H1 (cell line): ENCODE measurements around the gene FGF14. TPM values are rescaled to one million over a fixed set of nuclear protein-coding genes. Genes with fewer than 3 reads are reported as not detected.

Experiments
- CTCF ChIA-PET: fragments of 300-600 bp; sonication (Branson Sonifier 250); formaldehyde crosslinking; loops from one replicate; lab custom pipeline; 2021; ENCODE audit not compliant: partially characterized antibody; lab: Charles Lee
- POLR2A ChIA-PET: fragments of 300-600 bp; sonication (Branson Sonifier 250); formaldehyde crosslinking; loops from one replicate; lab custom pipeline; 2021; ENCODE audit warnings: inconsistent platforms; ENCODE audit not compliant: partially characterized antibody; lab: Charles Lee
- DNase-seq, 2 experiments: peaks; one replicate each; pipeline versions ENCODE4 v3.0.0 to v3.0.0-alpha.2; 2010 to 2022; ENCODE audit warnings: low spot score in 2 of 2, low read depth in 1 of 2, mixed read lengths in 1 of 2
- FAIRE-seq: peaks from 2 replicates; lab custom pipeline; 2011; peaks lifted over from hg19 to GRCh38; lab: Jason Lieb, UNC
- H2AFZ ChIP-seq: 2 replicates; pipeline ENCODE4 v1.8.1; 2012; ENCODE audit warnings: low read length, inconsistent platforms
- H2AK5ac ChIP-seq: 2 replicates; pipeline ENCODE4 v1.6.1; 2013; ENCODE audit warnings: low read depth, low read length
- H2BK120ac ChIP-seq: replicated peaks from 2 replicates; pipeline ENCODE3; 2013; ENCODE audit warnings: low read depth, low read length, inconsistent platforms
- H2BK12ac ChIP-seq: 2 replicates; pipeline ENCODE4 v1.6.1; 2013; ENCODE audit warnings: low read depth, low read length
- H2BK15ac ChIP-seq: 2 replicates; pipeline ENCODE4 v1.6.1; 2013; ENCODE audit warnings: low read length
- H2BK20ac ChIP-seq: 2 replicates; pipeline ENCODE4 v1.6.1; 2013; ENCODE audit warnings: low read length
- H2BK5ac ChIP-seq: 2 replicates; pipeline ENCODE4 v1.6.1; 2013; ENCODE audit warnings: low read depth, low read length
- H3K14ac ChIP-seq: 2 replicates; pipeline ENCODE4 v1.6.1; 2013; ENCODE audit warnings: inconsistent platforms; ENCODE audit not compliant: insufficient read length
- H3K18ac ChIP-seq: 2 replicates; pipeline ENCODE4 v1.6.1; 2013; ENCODE audit warnings: low read length; ENCODE audit errors: extremely low read depth
- H3K23ac ChIP-seq: 2 replicates; pipeline ENCODE4 v1.6.1; 2013; ENCODE audit warnings: inconsistent platforms; ENCODE audit not compliant: insufficient read length
- H3K23me2 ChIP-seq: 2 replicates; pipeline ENCODE4 v1.6.1; 2013; ENCODE audit warnings: low read depth, low read length
- H3K27ac ChIP-seq: 2 replicates; pipeline ENCODE4 v1.6.1; 2011; ENCODE audit warnings: low read depth, low read length, inconsistent platforms
- H3K27me3 ChIP-seq, 4 experiments: replicated peaks in 1 of 4; 1 replicate in 1 of 4; 2 replicates in 3 of 4; pipeline versions ENCODE4 v1.6.1 to v1.8.1; 2011 to 2013; ENCODE audit warnings: low read length in 3 of 4, mild to moderate bottlenecking in 3 of 4, inconsistent platforms in 2 of 4, mixed read lengths in 2 of 4, moderate library complexity in 1 of 4; ENCODE audit not compliant: control insufficient read depth in 3 of 4, insufficient read depth in 3 of 4; ENCODE audit errors: extremely low read depth in 1 of 4
- H3K36me3 ChIP-seq, 4 experiments: 2 replicates each; pipeline versions ENCODE4 v1.6.1 to v1.8.1; 2011 to 2013; ENCODE audit warnings: mild to moderate bottlenecking in 4 of 4, low read length in 3 of 4, moderate library complexity in 2 of 4, control low read depth in 1 of 4, inconsistent platforms in 1 of 4; ENCODE audit not compliant: insufficient read depth in 4 of 4, control insufficient read depth in 2 of 4
- H3K4ac ChIP-seq: replicated peaks from 2 replicates; pipeline ENCODE3; 2013; ENCODE audit warnings: low read length, low read depth, mixed read lengths, inconsistent platforms; ENCODE audit not compliant: insufficient read length
- H3K4me1 ChIP-seq, 4 experiments: replicated peaks in 1 of 4; 1 replicate in 1 of 4; 2 replicates in 3 of 4; pipeline versions ENCODE4 v1.6.1 to v1.8.1; 2011 to 2013; ENCODE audit warnings: low read length in 3 of 4, inconsistent platforms in 2 of 4, mixed read lengths in 1 of 4; ENCODE audit not compliant: insufficient read depth in 4 of 4, control insufficient read depth in 3 of 4
- H3K4me2 ChIP-seq, 2 experiments: 2 replicates each; pipeline versions ENCODE4 v1.6.1 to v1.8.1; 2011 to 2013; ENCODE audit warnings: low read depth in 2 of 2, low read length in 2 of 2, control low read depth in 1 of 2, inconsistent platforms in 1 of 2, mild to moderate bottlenecking in 1 of 2; ENCODE audit not compliant: insufficient read depth in 1 of 2
- H3K4me3 ChIP-seq, 4 experiments: fragments of 200-600, 300-600 bp in 1 of 4; sonication (generic), shearing (Covaris generic), sonication (Bioruptor Twin) in 1 of 4; 2 replicates each; pipeline versions ENCODE4 v1.5.1 to v1.8.1; 2011 to 2016; ENCODE audit warnings: low read length in 4 of 4, low read depth in 3 of 4, control low read depth in 2 of 4, inconsistent platforms in 2 of 4, mild to moderate bottlenecking in 2 of 4, mixed read lengths in 1 of 4, moderate library complexity in 1 of 4; ENCODE audit not compliant: insufficient read depth in 2 of 4; ENCODE audit errors: extremely low read depth in 1 of 4
- H3K56ac ChIP-seq: replicated peaks from 2 replicates; pipeline ENCODE3; 2013; ENCODE audit warnings: low read depth, mild to moderate bottlenecking, mixed read lengths, low read length, inconsistent platforms; ENCODE audit not compliant: insufficient read length
- H3K79me1 ChIP-seq: 2 replicates; pipeline ENCODE4 v1.6.1; 2013; ENCODE audit warnings: low read depth, low read length, control low read depth
- H3K79me2 ChIP-seq, 2 experiments: 2 replicates each; pipeline versions ENCODE4 v1.6.1 to v1.8.1; 2012 to 2013; ENCODE audit warnings: low read length in 2 of 2, mild to moderate bottlenecking in 2 of 2, inconsistent platforms in 1 of 2; ENCODE audit not compliant: insufficient read depth in 2 of 2, control insufficient read depth in 1 of 2
- H3K9ac ChIP-seq, 4 experiments: replicated peaks in 1 of 4; 1 replicate in 1 of 4; 2 replicates in 3 of 4; pipeline versions ENCODE4 v1.6.1 to v1.8.1; 2011 to 2013; ENCODE audit warnings: low read depth in 3 of 4, low read length in 3 of 4, control low read depth in 2 of 4, mild to moderate bottlenecking in 2 of 4, moderate library complexity in 2 of 4, inconsistent platforms in 1 of 4; ENCODE audit errors: extremely low read depth in 1 of 4
- H3K9me3 ChIP-seq, 2 experiments: 2 replicates each; pipeline versions ENCODE4 v1.6.1 to v1.8.1; 2012 to 2013; ENCODE audit warnings: mild to moderate bottlenecking in 2 of 2, moderate library complexity in 2 of 2, control low read depth in 1 of 2, inconsistent platforms in 1 of 2, low read depth in 1 of 2, low read length in 1 of 2, mixed read lengths in 1 of 2; ENCODE audit not compliant: insufficient read depth in 2 of 2
- H4K20me1 ChIP-seq, 2 experiments: replicated peaks in 1 of 2; 2 replicates each; pipeline versions ENCODE3 to v1.8.1; 2011 to 2013; ENCODE audit warnings: inconsistent platforms in 2 of 2, low read length in 2 of 2, mild to moderate bottlenecking in 1 of 2; ENCODE audit not compliant: insufficient read depth in 2 of 2, control insufficient read depth in 1 of 2
- H4K5ac ChIP-seq: 2 replicates; pipeline ENCODE4 v1.6.1; 2013; ENCODE audit warnings: low read length, low read depth, mixed read lengths, inconsistent platforms; ENCODE audit not compliant: insufficient read length
- H4K8ac ChIP-seq: 2 replicates; pipeline ENCODE4 v1.8.0; 2013; ENCODE audit warnings: mild to moderate bottlenecking, moderate library complexity, low read length, inconsistent platforms; ENCODE audit not compliant: insufficient read depth; ENCODE audit errors: extremely low read depth
- H4K91ac ChIP-seq: replicated peaks from 2 replicates; pipeline ENCODE3; 2013; ENCODE audit warnings: low read length, mixed read lengths, inconsistent platforms; ENCODE audit not compliant: insufficient read length
- ASH2L ChIP-seq: fragments of 200-600, 300-600 bp; sonication (generic); IDR thresholded peaks from one replicate; pipeline ENCODE4 v1.7.1; 2017; ENCODE audit warnings: low read length
- CBX5 ChIP-seq: fragments of 300-800, 300-1000 bp; sonication (generic); IDR thresholded peaks from 2 replicates; pipeline ENCODE4 v1.7.1; 2016; ENCODE audit warnings: antibody characterized with exemption, low read length, low read depth
- EGR1 ChIP-seq: IDR thresholded peaks from 2 replicates; pipeline ENCODE4 v1.6.1; 2011; ENCODE audit warnings: low read depth, low read length, borderline replicate concordance
- NRF1 ChIP-seq: IDR thresholded peaks from 2 replicates; pipeline ENCODE4 v1.6.1; 2011; ENCODE audit warnings: mild to moderate bottlenecking, low read depth, low read length, improper control_type of control experiment
- RFX5 ChIP-seq: IDR thresholded peaks from 2 replicates; pipeline ENCODE4 v1.6.1; 2011; ENCODE audit warnings: low read depth, low read length, improper control_type of control experiment, borderline replicate concordance
- SRF ChIP-seq: IDR thresholded peaks from 2 replicates; pipeline ENCODE4 v1.6.1; 2011; ENCODE audit warnings: mild to moderate bottlenecking, low read depth, low read length, moderate library complexity
- SUZ12 ChIP-seq: fragments of 200-600 bp; sonication (generic); IDR thresholded peaks from 2 replicates; pipeline ENCODE4 v1.6.1; 2012; ENCODE audit warnings: mild to moderate bottlenecking, inconsistent platforms, low read length, moderate library complexity, mixed read lengths
- WGBS, 2 experiments: shearing (Covaris generic) in 1 of 2; methylation state at CpG; one replicate each; pipeline versions ENCODE4 v1.1.6 to v1.1.7; 2013 to 2015; ENCODE audit warnings: low lambda C conversion rate in 2 of 2, mixed read lengths in 2 of 2, inconsistent platforms in 1 of 2, low coverage in 1 of 2, missing lambda C conversion rate in 1 of 2; ENCODE audit not compliant: insufficient replicate concordance in 2 of 2, insufficient coverage in 1 of 2, insufficient read length in 1 of 2; ENCODE audit errors: extremely low coverage in 1 of 2, missing lambda C conversion rate in 1 of 2; 5-methylcytosine and 5-hydroxymethylcytosine counted together
- polyA plus RNA-seq, 7 experiments: library from polyadenylated mRNA; depleted of rRNA in 3 of 7; stranded (reverse) in 5 of 7; unstranded in 2 of 7; fragments of >200 nt in 5 of 7; fragments of 200-250 nt in 2 of 7; gene quantifications; 1 replicate in 5 of 7; 2 replicates in 1 of 7; 4 replicates in 1 of 7; pipeline versions ENCODE4 v1.2.1 to v1.2.3, GENCODE V29; 2011 to 2013; ENCODE audit warnings: missing spikeins in 2 of 7, mixed read lengths in 2 of 7
- total RNA-seq: library from RNA; stranded (reverse); fragmentation: NEBNext Ultra II Directional; extraction: Animal tissue kit (Norgen Biotek cat#: 25700); gene quantifications from 2 replicates; pipeline ENCODE4 v1.2.1, GENCODE V29; 2021
- TF ChIP-seq, protein P1 (sequence below): IDR thresholded peaks from 2 replicates; pipeline ENCODE4 v1.6.1; 2012; ENCODE audit warnings: low read length, inconsistent platforms
- TF ChIP-seq, protein P2 (sequence below): IDR thresholded peaks from 2 replicates; pipeline ENCODE4 v1.6.1; 2012; ENCODE audit warnings: inconsistent platforms
- TF ChIP-seq, protein P3 (sequence below), 3 experiments: IDR thresholded peaks; 1 replicate in 2 of 3; 2 replicates in 1 of 3; pipeline versions ENCODE4 v1.5.1 to v1.6.1; 2011; ENCODE audit warnings: low read length in 3 of 3, mild to moderate bottlenecking in 3 of 3, inconsistent platforms in 2 of 3, low read depth in 1 of 3, moderate library complexity in 1 of 3; ENCODE audit not compliant: insufficient read depth in 1 of 3; ENCODE audit errors: control extremely low read depth in 1 of 3

FGF14 gene
- total and polyA plus RNA-seq, 2 of the 8 experiments (the other 6 are each of a cell fraction or from before 2014, with no cell fraction given), result 0.05 to 0.58 TPM

DNA sequence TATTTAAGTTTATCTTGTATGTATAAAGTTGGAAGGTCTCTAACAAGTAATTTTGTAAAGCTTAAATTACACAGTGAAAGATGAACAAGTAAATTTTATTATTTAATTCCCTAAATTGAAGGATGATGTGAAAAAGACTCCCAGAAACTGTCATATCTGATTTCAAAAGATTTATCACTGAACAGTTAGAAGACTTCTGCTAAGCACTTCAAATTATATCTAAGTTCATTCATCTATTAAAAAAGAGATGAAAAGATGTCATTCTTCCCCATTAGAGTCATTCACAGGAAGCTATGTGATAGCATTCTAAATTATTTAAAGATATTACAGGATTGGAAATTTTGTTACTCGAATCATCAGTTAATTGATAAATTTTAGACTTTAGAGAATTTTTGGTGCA lies 590.0 kb downstream of the FGF14 start:
- Histone ChIP-seq H2AK5ac (no peak overlapping the region), H3K56ac (no peak overlapping the region), H4K8ac (no peak overlapping the region), H3K23ac (no peak overlapping the region), H3K79me2 (no peaks in the 10 kb centered on the region), H3K4ac (no peak overlapping the region), H4K20me1 (no peaks in the 10 kb centered on the region), H3K79me1 (no peaks in the 10 kb centered on the region), H2BK15ac (no peak overlapping the region), H3K4me2 (no peak overlapping the region), H2BK12ac (no peak overlapping the region), H3K27ac (no peak overlapping the region), H3K4me1 (no peaks in the 10 kb centered on the region), H3K23me2 (no peaks in the 10 kb centered on the region), H3K9ac (no peak overlapping the region), H2BK5ac (no peak overlapping the region), H2BK20ac (no peak overlapping the region), H3K36me3 (no peaks in the 10 kb centered on the region), H3K4me3 (no peak overlapping the region), H3K27me3 (no peaks in the 10 kb centered on the region), H3K14ac (no peak overlapping the region), H4K5ac (no peak overlapping the region), H2AFZ (no peak overlapping the region), H2BK120ac (no peak overlapping the region), H3K18ac (no peak overlapping the region), H3K9me3 (no peaks in the 10 kb centered on the region), H4K91ac (no peak overlapping the region)
- DNase-seq, result no peak
- ChIA-PET CTCF (no interaction called here), POLR2A (no interaction called here)
- WGBS, 2 experiments, result 100% methylated on average over 1 of the region's 1 CpG; no CpG with 5 or more reads in 1 of the 2 experiments
- no peak for FAIRE-seq
- TF ChIP-seq RFX5 (no peak), ASH2L (no peak), SRF (no peak), EGR1 (no peak), CBX5 (no peak), SUZ12 (no peak), NRF1 (no peak)
- TF ChIP-seq, protein P1, sequence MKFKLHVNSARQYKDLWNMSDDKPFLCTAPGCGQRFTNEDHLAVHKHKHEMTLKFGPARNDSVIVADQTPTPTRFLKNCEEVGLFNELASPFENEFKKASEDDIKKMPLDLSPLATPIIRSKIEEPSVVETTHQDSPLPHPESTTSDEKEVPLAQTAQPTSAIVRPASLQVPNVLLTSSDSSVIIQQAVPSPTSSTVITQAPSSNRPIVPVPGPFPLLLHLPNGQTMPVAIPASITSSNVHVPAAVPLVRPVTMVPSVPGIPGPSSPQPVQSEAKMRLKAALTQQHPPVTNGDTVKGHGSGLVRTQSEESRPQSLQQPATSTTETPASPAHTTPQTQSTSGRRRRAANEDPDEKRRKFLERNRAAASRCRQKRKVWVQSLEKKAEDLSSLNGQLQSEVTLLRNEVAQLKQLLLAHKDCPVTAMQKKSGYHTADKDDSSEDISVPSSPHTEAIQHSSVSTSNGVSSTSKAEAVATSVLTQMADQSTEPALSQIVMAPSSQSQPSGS, result no peak
- TF ChIP-seq, protein P2, sequence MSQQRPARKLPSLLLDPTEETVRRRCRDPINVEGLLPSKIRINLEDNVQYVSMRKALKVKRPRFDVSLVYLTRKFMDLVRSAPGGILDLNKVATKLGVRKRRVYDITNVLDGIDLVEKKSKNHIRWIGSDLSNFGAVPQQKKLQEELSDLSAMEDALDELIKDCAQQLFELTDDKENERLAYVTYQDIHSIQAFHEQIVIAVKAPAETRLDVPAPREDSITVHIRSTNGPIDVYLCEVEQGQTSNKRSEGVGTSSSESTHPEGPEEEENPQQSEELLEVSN, result no peak
- TF ChIP-seq, protein P3, sequence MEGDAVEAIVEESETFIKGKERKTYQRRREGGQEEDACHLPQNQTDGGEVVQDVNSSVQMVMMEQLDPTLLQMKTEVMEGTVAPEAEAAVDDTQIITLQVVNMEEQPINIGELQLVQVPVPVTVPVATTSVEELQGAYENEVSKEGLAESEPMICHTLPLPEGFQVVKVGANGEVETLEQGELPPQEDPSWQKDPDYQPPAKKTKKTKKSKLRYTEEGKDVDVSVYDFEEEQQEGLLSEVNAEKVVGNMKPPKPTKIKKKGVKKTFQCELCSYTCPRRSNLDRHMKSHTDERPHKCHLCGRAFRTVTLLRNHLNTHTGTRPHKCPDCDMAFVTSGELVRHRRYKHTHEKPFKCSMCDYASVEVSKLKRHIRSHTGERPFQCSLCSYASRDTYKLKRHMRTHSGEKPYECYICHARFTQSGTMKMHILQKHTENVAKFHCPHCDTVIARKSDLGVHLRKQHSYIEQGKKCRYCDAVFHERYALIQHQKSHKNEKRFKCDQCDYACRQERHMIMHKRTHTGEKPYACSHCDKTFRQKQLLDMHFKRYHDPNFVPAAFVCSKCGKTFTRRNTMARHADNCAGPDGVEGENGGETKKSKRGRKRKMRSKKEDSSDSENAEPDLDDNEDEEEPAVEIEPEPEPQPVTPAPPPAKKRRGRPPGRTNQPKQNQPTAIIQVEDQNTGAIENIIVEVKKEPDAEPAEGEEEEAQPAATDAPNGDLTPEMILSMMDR (IDR thresholded peaks at IDR 0.05; ENCODE audit: control extremely low read depth in 1 of 3, insufficient read depth in 1 of 3, low read depth in 1 of 3, low read length in 3 of 3), result no peak
